Esophagus muscularis mucosa (tissue), 4 donors: ENCODE measurements around the gene SPARC.

Experiments
- CTCF ChIP-seq, 3 experiments: fragments of 200-600 bp in 2 of 3; fragments of 450-650 bp in 1 of 3; sonication (generic) in 2 of 3; IDR thresholded peaks; one replicate each; pipeline ENCODE4 v1.5.1; 2017 to 2019; ENCODE audit warnings: antibody characterized with exemption in 3 of 3, mild to moderate bottlenecking in 2 of 3, moderate library complexity in 1 of 3
- EP300 ChIP-seq: sonication (generic); formaldehyde crosslinking; IDR thresholded peaks from one replicate; pipeline ENCODE4 v1.6.1; 2017; ENCODE audit warnings: antibody characterized with exemption
- POLR2AphosphoS5 ChIP-seq, 2 donors: sonication (generic); formaldehyde crosslinking; IDR thresholded peaks; one replicate each; pipeline ENCODE4 v1.6.1; 2017; ENCODE audit warnings: antibody characterized with exemption in 2 of 2

GRCh38 chr5:151657114-151657513 is 29.6 kb downstream of the SPARC start:
- TF ChIP-seq EP300 (no peak), CTCF (IDR thresholded peaks at IDR 0.05) (no peak), POLR2AphosphoS5 (IDR thresholded peaks at IDR 0.05) (no peak)
